ENCODE results near the gene MAP1LC3B2.

MAP1LC3B2 gene

GRCh38 chr12:116559162-116559935 lies at the start of gene MAP1LC3B2:
TSS of gene MAP1LC3B2 (plus strand) at chr12:116559381. CDS start at chr12:116575943, 16,562 bp downstream.
- peak; percentile 85 for DNase-seq (ENCODE audit: low read depth)
- H3K4me3 ChIP-seq (replicated peaks; ENCODE audit: low read depth, low read length), result no peak within 1 kb of the TSS
- TF ChIP-seq CTCF (IDR thresholded peaks at IDR 0.05; ENCODE audit: low read length, missing control alignments), result no peak

DNA sequence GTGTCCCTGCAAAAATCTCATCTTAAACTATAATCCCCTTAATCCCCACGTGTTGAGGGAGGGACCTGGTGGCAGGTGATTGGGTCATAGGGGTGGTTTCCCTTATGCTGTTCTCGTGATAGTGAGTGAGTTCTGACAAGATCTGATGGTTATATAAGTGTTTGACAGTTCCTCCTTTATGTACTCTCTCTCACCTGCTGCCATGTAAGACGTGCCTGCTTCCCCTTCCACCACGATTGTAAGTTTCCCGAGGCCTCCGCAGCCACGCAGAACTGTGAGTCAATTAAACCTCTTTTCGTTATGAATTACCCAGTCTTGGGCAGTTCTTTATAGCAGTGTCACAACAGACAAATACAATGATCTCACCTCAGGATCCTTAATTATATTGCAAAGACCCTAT lies 45.2 kb upstream of the MAP1LC3B2 start:
- no peak for DNase-seq (ENCODE audit: low read depth)
- no peak for TF ChIP-seq CTCF (IDR thresholded peaks at IDR 0.05; ENCODE audit: low read length, missing control alignments)

GRCh38 chr12:116515684-116516083 lies 43.5 kb upstream of the MAP1LC3B2 start:
- TF ChIP-seq CTCF (IDR thresholded peaks at IDR 0.05; ENCODE audit: low read length, missing control alignments), result no peak
- H3K4me3 ChIP-seq (replicated peaks; ENCODE audit: low read depth, low read length), result no peak overlapping the region
- no peak for DNase-seq (ENCODE audit: low read depth)

More for the DNA sequence above, 45.2 kb upstream of the MAP1LC3B2 start:
- no peak overlapping the region for H3K4me3 ChIP-seq (replicated peaks; ENCODE audit: low read depth, low read length)

GRCh38 chr12:116516657-116517056 lies 42.5 kb upstream of the MAP1LC3B2 start:
- TF ChIP-seq CTCF (IDR thresholded peaks at IDR 0.05; ENCODE audit: low read length, missing control alignments), result no peak
- no peak for DNase-seq (ENCODE audit: low read depth)
- H3K4me3 ChIP-seq (replicated peaks; ENCODE audit: low read depth, low read length), result no peak overlapping the region

GRCh38 chr12:116517431-116518045 lies 41.6 kb upstream of the MAP1LC3B2 start:
- DNase-seq (ENCODE audit: low read depth), result no peak
- TF ChIP-seq CTCF (IDR thresholded peaks at IDR 0.05; ENCODE audit: low read length, missing control alignments), result no peak
- H3K4me3 ChIP-seq (replicated peaks; ENCODE audit: low read depth, low read length), result no peak overlapping the region

GRCh38 chr12:116520225-116520760 lies 38.9 kb upstream of the MAP1LC3B2 start:
- no peak for TF ChIP-seq CTCF (IDR thresholded peaks at IDR 0.05; ENCODE audit: low read length, missing control alignments)
- no peak overlapping the region for H3K4me3 ChIP-seq (replicated peaks; ENCODE audit: low read depth, low read length)
- no peak for DNase-seq (ENCODE audit: low read depth)

Measured in fibroblast of pulmonary artery (primary cell).